ENCODE data around the gene HENMT1.

The HENMT1 gene

DNA sequence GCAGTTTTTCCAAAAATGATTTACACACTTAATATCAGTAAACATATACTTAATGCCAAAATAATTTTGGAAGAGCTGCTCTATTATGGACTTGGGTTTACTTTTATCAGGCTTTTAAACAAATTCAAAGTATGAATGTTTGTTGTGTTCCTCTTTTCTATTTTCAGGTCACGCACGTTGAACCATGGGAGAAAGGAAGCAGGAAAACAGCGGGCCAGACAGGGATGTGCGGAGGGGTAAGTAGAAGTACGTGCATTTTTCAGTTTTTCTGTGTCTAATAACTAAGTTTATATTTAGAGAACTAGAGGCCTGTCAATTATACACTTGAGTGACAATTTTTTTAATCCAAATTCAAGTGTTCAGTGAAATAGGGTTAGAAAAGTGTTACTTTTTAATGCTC, 34.6 kb upstream of the HENMT1 start:
- Histone ChIP-seq H3K27ac (ENCODE audit: low read length, poor library complexity, severe bottlenecking) (no peak overlapping the region), H3K9me3 (ENCODE audit: control insufficient read depth, low read length) (no peaks in the 10 kb centered on the region), H2AFZ (ENCODE audit: low read depth, low read length) (no peak overlapping the region), H2BK15ac (ENCODE audit: low read depth, poor library complexity, severe bottlenecking) (no peak overlapping the region), H3K4me3 (ENCODE audit: insufficient read depth in 1 of 2, low read depth in 1 of 2, low read length in 2 of 2) (no peak overlapping the region), H3K27me3 (ENCODE audit: control insufficient read depth in 1 of 2, insufficient read depth in 1 of 2, low read length in 2 of 2) (no peaks in the 10 kb centered on the region), H2AK5ac (ENCODE audit: low read length, severe bottlenecking) (no peak overlapping the region), H3K23ac (ENCODE audit: low read length in 2 of 2) (no peak overlapping the region), H3K9ac (ENCODE audit: low read length) (peak overlapping the region; percentile 97), H3K4me2 (ENCODE audit: low read length, poor library complexity, severe bottlenecking) (no peak overlapping the region), H3K4ac (ENCODE audit: low read depth in 1 of 2, low read length in 2 of 2) (no peak overlapping the region), H3K79me1 (replicated peaks; ENCODE audit: low read length, poor library complexity, severe bottlenecking) (peaks cover 14% of the 10 kb centered on the region), H2BK120ac (ENCODE audit: low read depth, low read length) (no peak overlapping the region), H2BK5ac (ENCODE audit: low read depth, low read length, poor library complexity, severe bottlenecking) (no peak overlapping the region), H3K36me3 (ENCODE audit: control insufficient read depth in 1 of 2, insufficient read depth in 2 of 2, low read depth in 1 of 2, low read length in 2 of 2) (peaks cover 7 to 52% of the 10 kb centered on the region in 2 experiments), H3K14ac (ENCODE audit: low read length in 2 of 2) (no peak overlapping the region), H3K18ac (ENCODE audit: low read depth in 1 of 2, low read length in 2 of 2) (no peak overlapping the region), H3K4me1 (ENCODE audit: control insufficient read depth, insufficient read depth, low read depth, low read length) (no peaks in the 10 kb centered on the region), H4K91ac (ENCODE audit: low read length) (no peak overlapping the region), H4K8ac (ENCODE audit: low read length) (no peak overlapping the region), H2BK12ac (ENCODE audit: low read length in 2 of 2) (no peak overlapping the region)
- WGBS = 97% methylated on average over 3 of the region's 5 CpGs
- no peak for DNase-seq

DNA sequence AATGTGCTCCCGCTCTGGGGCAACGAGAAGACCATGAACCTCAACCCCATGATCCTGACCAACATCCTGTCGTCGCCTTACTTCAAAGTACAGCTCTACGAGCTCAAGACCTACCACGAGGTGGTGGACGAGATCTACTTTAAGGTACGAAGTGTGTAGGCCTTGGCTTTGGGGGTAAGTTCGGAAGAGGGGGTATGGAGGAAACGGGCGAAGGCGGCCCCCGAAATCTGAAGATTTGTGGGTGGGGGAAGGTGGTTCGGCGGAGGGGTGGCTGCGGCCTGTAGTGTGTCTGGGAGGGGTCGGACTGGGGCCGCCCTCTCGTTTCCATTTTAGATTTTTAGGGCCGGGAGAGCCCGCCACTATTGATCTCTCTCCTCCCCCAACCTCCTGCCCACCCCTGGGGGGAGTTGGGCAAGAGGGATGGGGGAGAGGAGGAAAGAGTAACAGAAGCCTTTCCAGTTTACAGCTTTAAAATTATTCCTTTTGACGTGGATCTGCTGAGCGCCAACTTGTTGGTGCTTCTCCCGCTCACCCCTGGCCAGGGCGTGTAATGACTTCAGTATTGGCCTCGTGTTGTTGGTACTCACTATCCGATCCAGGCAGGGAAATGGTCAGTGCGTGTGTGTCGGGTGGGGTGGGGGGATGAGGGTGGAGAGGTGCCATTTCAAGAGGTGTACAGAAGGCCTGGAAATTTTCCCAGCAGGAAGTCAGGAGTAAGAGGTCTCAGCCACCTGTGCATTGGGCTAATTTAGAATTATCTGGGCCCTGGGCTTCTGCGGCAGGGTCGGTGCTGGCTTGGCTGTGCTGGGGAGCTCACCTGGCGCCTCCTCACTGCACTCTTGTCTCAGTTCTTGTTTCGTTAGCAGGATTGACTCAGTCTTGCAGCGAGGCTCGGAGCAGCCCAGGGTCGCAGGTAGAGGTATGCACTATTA, 32.1 kb upstream of the HENMT1 start:
- peak overlapping the region; percentile 30 for H2BK15ac ChIP-seq (ENCODE audit: low read depth, poor library complexity, severe bottlenecking)
- no peaks in the 10 kb centered on the region for H3K27me3 ChIP-seq (ENCODE audit: control insufficient read depth in 1 of 2, insufficient read depth in 1 of 2, low read length in 2 of 2)
- H2BK120ac ChIP-seq (ENCODE audit: low read depth, low read length) = peak overlapping the region; percentile 86
- peak overlapping the region; percentile 96 to 98 for H3K18ac ChIP-seq (ENCODE audit: low read depth in 1 of 2, low read length in 2 of 2)
- H3K27ac ChIP-seq (ENCODE audit: low read length, poor library complexity, severe bottlenecking) = peak overlapping the region; percentile 7
- peak overlapping the region in 1 of 2 experiments; percentile 95 for H3K14ac ChIP-seq (ENCODE audit: low read length in 2 of 2)
- H4K91ac ChIP-seq (ENCODE audit: low read length) = peak overlapping the region; percentile 67
- no peak overlapping the region for H2AFZ ChIP-seq (ENCODE audit: low read depth, low read length)
- H3K9ac ChIP-seq (ENCODE audit: low read length) = peak overlapping the region; percentile 97
- peak overlapping the region; percentile 68 to 89 for H3K4ac ChIP-seq (ENCODE audit: low read depth in 1 of 2, low read length in 2 of 2)
- H3K36me3 ChIP-seq (ENCODE audit: control insufficient read depth in 1 of 2, insufficient read depth in 2 of 2, low read depth in 1 of 2, low read length in 2 of 2) = peaks cover 3 to 26% of the 10 kb centered on the region in 2 experiments
- H2AK5ac ChIP-seq (ENCODE audit: low read length, severe bottlenecking) = no peak overlapping the region
- H3K4me1 ChIP-seq (ENCODE audit: control insufficient read depth, insufficient read depth, low read depth, low read length) = no peaks in the 10 kb centered on the region
- peak overlapping the region; percentile 93 to 99 for H3K4me3 ChIP-seq (ENCODE audit: insufficient read depth in 1 of 2, low read depth in 1 of 2, low read length in 2 of 2)
- peak overlapping the region in 1 of 2 experiments; percentile 54 for H2BK12ac ChIP-seq (ENCODE audit: low read length in 2 of 2)
- H4K8ac ChIP-seq (ENCODE audit: low read length) = peak overlapping the region; percentile 88
- H3K23ac ChIP-seq (ENCODE audit: low read length in 2 of 2) = peak overlapping the region in 1 of 2 experiments; percentile 95
- DNase-seq = peak; percentile 86
- H2BK5ac ChIP-seq (ENCODE audit: low read depth, low read length, poor library complexity, severe bottlenecking) = peak overlapping the region; percentile 15
- H3K79me1 ChIP-seq (replicated peaks; ENCODE audit: low read length, poor library complexity, severe bottlenecking) = peaks cover 9% of the 10 kb centered on the region
- H3K4me2 ChIP-seq (ENCODE audit: low read length, poor library complexity, severe bottlenecking) = peak overlapping the region; percentile 82
- 1% methylated on average over 20 of the region's 36 CpGs for WGBS
- H3K9me3 ChIP-seq (ENCODE audit: control insufficient read depth, low read length) = no peaks in the 10 kb centered on the region

DNA sequence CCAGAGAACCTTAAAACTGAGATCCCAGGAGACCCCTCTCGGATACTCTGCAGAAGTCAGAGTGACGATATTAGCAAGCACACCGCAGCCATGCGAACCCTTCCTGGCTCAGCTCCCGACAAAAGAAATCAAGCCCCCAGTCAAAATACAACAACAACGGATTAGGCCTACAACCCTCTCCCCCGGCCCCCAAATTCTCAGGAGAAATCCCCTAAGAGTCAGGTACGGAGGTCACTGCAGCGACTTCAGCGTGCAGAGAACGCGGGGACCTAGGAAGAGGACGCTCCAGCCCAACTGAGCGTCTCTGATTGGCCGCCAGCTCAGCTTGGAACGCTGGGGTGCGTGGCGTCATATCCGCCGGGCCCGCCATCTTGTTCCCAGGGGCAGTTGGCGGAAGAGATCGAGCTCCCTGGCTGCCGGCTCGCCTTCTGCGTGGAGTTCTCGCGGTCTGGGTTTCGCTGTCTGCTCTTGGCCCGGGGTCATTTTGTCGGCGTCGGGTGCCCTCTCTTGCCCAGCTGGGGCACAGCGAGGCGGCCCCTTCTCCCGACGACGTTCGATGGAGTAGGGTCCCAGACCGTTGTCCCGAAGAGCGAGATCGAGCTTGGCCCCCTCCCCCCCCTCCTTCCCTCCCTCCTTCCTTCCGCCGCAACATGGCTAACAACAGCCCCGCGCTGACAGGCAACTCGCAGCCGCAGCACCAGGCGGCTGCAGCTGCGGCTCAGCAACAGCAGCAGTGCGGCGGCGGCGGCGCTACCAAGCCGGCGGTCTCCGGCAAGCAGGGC, 31.2 kb upstream of the HENMT1 start, which contains the start of gene PRPF38B:
Gene PRPF38B (plus strand): TSS at position 369 of the 782 bp plus-strand sequence. CDS start 282 bp downstream, at position 651.
- peak within 1 kb of the TSS in 1 of 2 experiments; percentile 96 for H3K14ac ChIP-seq (ENCODE audit: low read length in 2 of 2)
- H2BK5ac ChIP-seq (ENCODE audit: low read depth, low read length, poor library complexity, severe bottlenecking) = peak within 1 kb of the TSS; percentile 75
- H2AK5ac ChIP-seq (ENCODE audit: low read length, severe bottlenecking) = no peak within 1 kb of the TSS
- H2BK15ac ChIP-seq (ENCODE audit: low read depth, poor library complexity, severe bottlenecking) = peak within 1 kb of the TSS; percentile 89
- peak within 1 kb of the TSS; percentile 96 to 98 for H3K18ac ChIP-seq (ENCODE audit: low read depth in 1 of 2, low read length in 2 of 2)
- peak within 1 kb of the TSS; percentile 88 for H4K8ac ChIP-seq (ENCODE audit: low read length)
- peak within 1 kb of the TSS; percentile 93 to 99 for H3K4me3 ChIP-seq (ENCODE audit: insufficient read depth in 1 of 2, low read depth in 1 of 2, low read length in 2 of 2)
- WGBS = under 1% methylated on average over 56 of the region's 59 CpGs
- H3K9ac ChIP-seq (ENCODE audit: low read length) = peak within 1 kb of the TSS; percentile 97
- H2BK120ac ChIP-seq (ENCODE audit: low read depth, low read length) = peak within 1 kb of the TSS; percentile 86
- H3K4me1 ChIP-seq (ENCODE audit: control insufficient read depth, insufficient read depth, low read depth, low read length) = no peaks in the 10 kb centered on the region
- H3K9me3 ChIP-seq (ENCODE audit: control insufficient read depth, low read length) = no peaks in the 10 kb centered on the region
- H2BK12ac ChIP-seq (ENCODE audit: low read length in 2 of 2) = peak within 1 kb of the TSS in 1 of 2 experiments; percentile 54
- H3K27me3 ChIP-seq (ENCODE audit: control insufficient read depth in 1 of 2, insufficient read depth in 1 of 2, low read length in 2 of 2) = no peaks in the 10 kb centered on the region
- H3K36me3 ChIP-seq (ENCODE audit: control insufficient read depth in 1 of 2, insufficient read depth in 2 of 2, low read depth in 1 of 2, low read length in 2 of 2) = peaks cover 3 to 18% of the 10 kb centered on the region in 2 experiments
- peak within 1 kb of the TSS; percentile 95 for H3K27ac ChIP-seq (ENCODE audit: low read length, poor library complexity, severe bottlenecking)
- peak within 1 kb of the TSS; percentile 82 for H3K4me2 ChIP-seq (ENCODE audit: low read length, poor library complexity, severe bottlenecking)
- peaks cover 9% of the 10 kb centered on the region for H3K79me1 ChIP-seq (replicated peaks; ENCODE audit: low read length, poor library complexity, severe bottlenecking)
- peak within 1 kb of the TSS; percentile 68 to 89 for H3K4ac ChIP-seq (ENCODE audit: low read depth in 1 of 2, low read length in 2 of 2)
- peak within 1 kb of the TSS; percentile 37 for H2AFZ ChIP-seq (ENCODE audit: low read depth, low read length)
- peak; percentile 94 for DNase-seq
- H3K23ac ChIP-seq (ENCODE audit: low read length in 2 of 2) = peak within 1 kb of the TSS in 1 of 2 experiments; percentile 95
- peak within 1 kb of the TSS; percentile 67 for H4K91ac ChIP-seq (ENCODE audit: low read length)
